HG02798 (cell line): Measurements from ENCODE around the gene IGIP.
A peak's percentile ranks its signal among the peaks of the same experiment; 100 is the strongest.
"Not testable (repeated sequence)": the region's sequence is repeated elsewhere in the genome, so short reads cannot be mapped to it uniquely, and the experiment has no call there.

Experiments used
- ATAC-seq: cut with Tn5 transposase; IDR thresholded peaks from one replicate; pipeline ENCODE4 v1.9.1; 2021; ENCODE audit warnings: mild to moderate bottlenecking; ENCODE audit not compliant: unreplicated experiment, poor library complexity

The IGIP gene

GRCh38 chr5:140136624-140137023 is 10.9 kb downstream of the IGIP start:
- no peak for ATAC-seq

- no peak for ATAC-seq
These were observed 14.7 kb downstream of the IGIP start for GRCh38 chr5:140140435-140140834.

- no peak for ATAC-seq
These were observed 15.5 kb downstream of the IGIP start for GRCh38 chr5:140141241-140141640.

- no peak for ATAC-seq
These were observed 16.5 kb downstream of the IGIP start for GRCh38 chr5:140142246-140142645.

GRCh38 chr5:140142856-140143255 is 17.1 kb downstream of the IGIP start:
- ATAC-seq: no peak

- ATAC-seq: peak; percentile 16
These were observed 18.0 kb downstream of the IGIP start for GRCh38 chr5:140143521-140144258.

GRCh38 chr5:140145256-140145655 is 19.5 kb downstream of the IGIP start:
- no peak for ATAC-seq

- peak; percentile 61 for ATAC-seq
These were observed 20.2 kb downstream of the IGIP start for GRCh38 chr5:140145818-140146522.

GRCh38 chr5:140146523-140146842 is 20.7 kb downstream of the IGIP start:
- no peak for ATAC-seq

- ATAC-seq: no peak
These were observed 21.7 kb downstream of the IGIP start for GRCh38 chr5:140147460-140147859.

GRCh38 chr5:140148508-140148907 is 22.8 kb downstream of the IGIP start:
- ATAC-seq: no peak

GRCh38 chr5:140150201-140150600 is 24.5 kb downstream of the IGIP start:
- no peak for ATAC-seq

GRCh38 chr5:140151144-140152021 is 25.6 kb downstream of the IGIP start:
- no peak for ATAC-seq

- ATAC-seq: no peak
These were observed 26.6 kb downstream of the IGIP start for GRCh38 chr5:140152022-140152999.

GRCh38 chr5:140153255-140153654 is 27.5 kb downstream of the IGIP start:
- ATAC-seq: no peak

GRCh38 chr5:140153905-140154304 is 28.2 kb downstream of the IGIP start:
- no peak for ATAC-seq

GRCh38 chr5:140154710-140155381 is 29.1 kb downstream of the IGIP start:
- not testable (repeated sequence) for ATAC-seq

GRCh38 chr5:140157032-140157781 is 31.5 kb downstream of the IGIP start:
- ATAC-seq: peak; percentile 97
